GM23338 (cell line): ENCODE results near the gene POGZ. TPM values are rescaled to one million over a fixed set of nuclear protein-coding genes. Genes with fewer than 3 reads are reported as not detected.

Experiments
- ATAC-seq: fragments of 200-7000 bp; cut with Tn5 transposase; 3 replicates; pipeline ENCODE4 v1.9.1; 2020
- DNase-seq: peaks from one replicate; pipeline ENCODE4 v3.0.0-alpha.2; 2015; ENCODE audit warnings: low spot score
- H2AFZ ChIP-seq: fragments of 200-600 bp; sonication (generic); 2 replicates; pipeline ENCODE4 v1.8.0; 2016; ENCODE audit warnings: antibody characterized with exemption, mild to moderate bottlenecking, moderate library complexity
- H3F3A ChIP-seq: fragments of 200-600 bp; sonication (generic); replicated peaks from 2 replicates; pipeline ENCODE4 v1.8.0; 2017; ENCODE audit warnings: antibody characterized with exemption, mixed run types, low read depth
- H3K27ac ChIP-seq: fragments of 200-600 bp; sonication (generic); 2 replicates; pipeline ENCODE4 v1.6.1; 2016; ENCODE audit warnings: low read depth
- H3K27me3 ChIP-seq: fragments of 200-600 bp; sonication (generic); 2 replicates; pipeline ENCODE4 v1.8.0; 2016; ENCODE audit warnings: mild to moderate bottlenecking, mixed run types, moderate library complexity; ENCODE audit not compliant: insufficient read depth
- H3K36me3 ChIP-seq: fragments of 200-600 bp; sonication (generic); 2 replicates; pipeline ENCODE4 v1.8.0; 2016; ENCODE audit warnings: mild to moderate bottlenecking; ENCODE audit not compliant: insufficient read depth
- H3K4me1 ChIP-seq: fragments of 200-600 bp; sonication (generic); 2 replicates; pipeline ENCODE4 v1.8.0; 2016; ENCODE audit warnings: mild to moderate bottlenecking, moderate library complexity; ENCODE audit not compliant: insufficient read depth
- H3K4me2 ChIP-seq: fragments of 200-600 bp; sonication (generic); 2 replicates; pipeline ENCODE4 v1.7.1; 2017; ENCODE audit warnings: mixed run types
- H3K4me3 ChIP-seq: fragments of 200-600 bp; sonication (generic); 2 replicates; pipeline ENCODE4 v1.6.1; 2016; ENCODE audit warnings: mixed run types
- H3K79me2 ChIP-seq: fragments of 200-600 bp; sonication (generic); replicated peaks from 2 replicates; pipeline ENCODE4 v1.8.0; 2017; ENCODE audit warnings: mild to moderate bottlenecking; ENCODE audit not compliant: insufficient read depth
- H3K9me2 ChIP-seq: fragments of 200-600 bp; sonication (generic); 2 replicates; pipeline ENCODE4 v1.8.0; 2017; ENCODE audit not compliant: insufficient read depth
- H4K20me1 ChIP-seq: fragments of 200-600 bp; sonication (generic); replicated peaks from 2 replicates; pipeline ENCODE4 v1.8.0; 2017; ENCODE audit warnings: mild to moderate bottlenecking; ENCODE audit not compliant: insufficient read depth
- H3K27ac Mint-ChIP-seq: 2 replicates; pipeline ENCODE4 v1.8.0; 2020; ENCODE audit warnings: inconsistent platforms, mild to moderate bottlenecking, moderate library complexity, mixed read lengths
- H3K27me3 Mint-ChIP-seq: 3 replicates; pipeline ENCODE4 v1.8.0; 2022; ENCODE audit warnings: low read depth, mild to moderate bottlenecking, moderate library complexity, mixed read lengths, inconsistent platforms; ENCODE audit not compliant: insufficient read depth, poor library complexity
- H3K36me3 Mint-ChIP-seq: 3 replicates; pipeline ENCODE4 v1.8.0; 2021; ENCODE audit warnings: low read depth, mild to moderate bottlenecking, inconsistent platforms, moderate library complexity, mixed read lengths
- H3K4me1 Mint-ChIP-seq: 3 replicates; pipeline ENCODE4 v1.8.0; 2020; ENCODE audit warnings: mild to moderate bottlenecking, inconsistent platforms, mixed read lengths
- H3K4me3 Mint-ChIP-seq: 3 replicates; pipeline ENCODE4 v1.8.0; 2021; ENCODE audit warnings: moderate library complexity, mild to moderate bottlenecking, inconsistent platforms, mixed read lengths
- H3K9me3 Mint-ChIP-seq: 3 replicates; pipeline ENCODE4 v1.8.0; 2020; ENCODE audit warnings: moderate library complexity, mild to moderate bottlenecking, inconsistent platforms, mixed read lengths
- CREB1 ChIP-seq: fragments of 250-450 bp; sonication (Bioruptor Pico); IDR thresholded peaks from 2 replicates; pipeline ENCODE4 v1.5.0; 2020; ENCODE audit warnings: low read depth, mild to moderate bottlenecking, moderate library complexity
- ETS1 ChIP-seq: IDR thresholded peaks from 2 replicates; pipeline ENCODE4 v1.6.1; 2016; ENCODE audit warnings: antibody characterized with exemption
- EZH2 ChIP-seq: fragments of 200-600 bp; sonication (generic); IDR thresholded peaks from one replicate; pipeline ENCODE4 v1.8.0; 2017; ENCODE audit warnings: antibody characterized with exemption, mild to moderate bottlenecking, low read depth; ENCODE audit not compliant: unreplicated experiment
- EZH2phosphoT487 ChIP-seq: fragments of 200-600 bp; sonication (generic); IDR thresholded peaks from one replicate; pipeline ENCODE4 v1.8.1; 2018; ENCODE audit warnings: antibody characterized with exemption; ENCODE audit not compliant: unreplicated experiment
- JUNB ChIP-seq: IDR thresholded peaks from one replicate; pipeline ENCODE4 v1.6.1; 2016; ENCODE audit warnings: antibody characterized with exemption; ENCODE audit not compliant: unreplicated experiment
- NANOG ChIP-seq: IDR thresholded peaks from 2 replicates; pipeline ENCODE4 v1.6.1; 2016; ENCODE audit warnings: antibody characterized with exemption, borderline replicate concordance
- POLR2AphosphoS5 ChIP-seq: IDR thresholded peaks from 2 replicates; pipeline ENCODE4 v1.6.1; 2016; ENCODE audit warnings: antibody characterized with exemption, low read depth
- REST ChIP-seq: IDR thresholded peaks from one replicate; pipeline ENCODE4 v1.6.1; 2018; ENCODE audit warnings: antibody characterized with exemption; ENCODE audit not compliant: unreplicated experiment
- STAT1 ChIP-seq: IDR thresholded peaks from one replicate; pipeline ENCODE4 v1.6.1; 2016; ENCODE audit warnings: antibody characterized with exemption; ENCODE audit not compliant: unreplicated experiment
- ZNF114 ChIP-seq: fragments of 250-450 bp; sonication (Bioruptor Pico); IDR thresholded peaks from 2 replicates; pipeline ENCODE4 v1.5.0; 2020; ENCODE audit warnings: mild to moderate bottlenecking, moderate library complexity
- ZNF331 ChIP-seq: fragments of 250-450 bp; sonication (Bioruptor Pico); IDR thresholded peaks from 2 replicates; pipeline ENCODE4 v1.5.0; 2020; ENCODE audit warnings: low read depth, mild to moderate bottlenecking, moderate library complexity
- polyA plus RNA-seq: library from polyadenylated mRNA; unstranded; fragments of >200 nt; fragmentation: Nextera tagmentation; extraction: Ambion mirVana; gene quantifications from 2 replicates; pipeline ENCODE4 v1.2.1, GENCODE V29; 2016
- total RNA-seq: library from RNA; depleted of rRNA; stranded (reverse); fragments of >200 nt; shearing (Covaris generic); gene quantifications from 2 replicates; pipeline ENCODE4 v1.2.3, GENCODE V29; 2014
- TF ChIP-seq, protein P1 (sequence below), 2 experiments: fragments of 200-600 bp in 1 of 2; sonication (generic) in 1 of 2; conservative IDR thresholded peaks; 2 replicates each; pipeline versions ENCODE4 v1.5.1 to v1.6.1; 2016 to 2017; ENCODE audit warnings: antibody characterized with exemption in 2 of 2, low read depth in 2 of 2, mild to moderate bottlenecking in 2 of 2, moderate library complexity in 1 of 2
- TF ChIP-seq, protein P2 (sequence below): fragments of 250-450 bp; sonication (Bioruptor Pico); IDR thresholded peaks from 2 replicates; pipeline ENCODE4 v1.5.0; 2020; ENCODE audit warnings: mild to moderate bottlenecking, moderate library complexity

POGZ gene
- total and polyA plus RNA-seq, 2 experiments from 2014 or later: 47.0 to 72.5 TPM

- no peaks in the 10 kb centered on the region for H3K79me2 ChIP-seq
- no peak overlapping the region for H2AFZ ChIP-seq
- H3K36me3 ChIP-seq: peaks cover 28% of the 10 kb centered on the region
- no peak overlapping the region for H3K4me3 ChIP-seq
- no peak overlapping the region for H3K27ac ChIP-seq
- ATAC-seq (no peak), DNase-seq (no peak)
- H3K4me2 ChIP-seq: no peak overlapping the region
- peaks cover 15% of the 10 kb centered on the region for H4K20me1 ChIP-seq
- no peaks in the 10 kb centered on the region for H3K9me3 Mint-ChIP-seq
- no peak overlapping the region for H3K27ac Mint-ChIP-seq
- H3F3A ChIP-seq: no peaks in the 10 kb centered on the region; the same call in 1 of the 2 replicates
- H3K36me3 Mint-ChIP-seq: peaks cover 73% of the 10 kb centered on the region
- H3K9me2 ChIP-seq: no peaks in the 10 kb centered on the region
- H3K4me1 Mint-ChIP-seq: no peaks in the 10 kb centered on the region
- H3K27me3 Mint-ChIP-seq: peaks cover 5% of the 10 kb centered on the region
- no peaks in the 10 kb centered on the region for H3K4me1 ChIP-seq
- no peak overlapping the region for H3K4me3 Mint-ChIP-seq
- TF ChIP-seq STAT1 (no peak), NANOG (no peak), POLR2AphosphoS5 (no peak), EZH2phosphoT487 (no peak), EZH2 (no peak), CREB1 (no peak), ETS1 (no peak), ZNF114 (CRISPR knock-in tag) (no peak), REST (no peak), JUNB (no peak), ZNF331 (CRISPR knock-in tag) (no peak)
- TF ChIP-seq, protein P1, sequence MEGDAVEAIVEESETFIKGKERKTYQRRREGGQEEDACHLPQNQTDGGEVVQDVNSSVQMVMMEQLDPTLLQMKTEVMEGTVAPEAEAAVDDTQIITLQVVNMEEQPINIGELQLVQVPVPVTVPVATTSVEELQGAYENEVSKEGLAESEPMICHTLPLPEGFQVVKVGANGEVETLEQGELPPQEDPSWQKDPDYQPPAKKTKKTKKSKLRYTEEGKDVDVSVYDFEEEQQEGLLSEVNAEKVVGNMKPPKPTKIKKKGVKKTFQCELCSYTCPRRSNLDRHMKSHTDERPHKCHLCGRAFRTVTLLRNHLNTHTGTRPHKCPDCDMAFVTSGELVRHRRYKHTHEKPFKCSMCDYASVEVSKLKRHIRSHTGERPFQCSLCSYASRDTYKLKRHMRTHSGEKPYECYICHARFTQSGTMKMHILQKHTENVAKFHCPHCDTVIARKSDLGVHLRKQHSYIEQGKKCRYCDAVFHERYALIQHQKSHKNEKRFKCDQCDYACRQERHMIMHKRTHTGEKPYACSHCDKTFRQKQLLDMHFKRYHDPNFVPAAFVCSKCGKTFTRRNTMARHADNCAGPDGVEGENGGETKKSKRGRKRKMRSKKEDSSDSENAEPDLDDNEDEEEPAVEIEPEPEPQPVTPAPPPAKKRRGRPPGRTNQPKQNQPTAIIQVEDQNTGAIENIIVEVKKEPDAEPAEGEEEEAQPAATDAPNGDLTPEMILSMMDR (conservative IDR thresholded peaks at IDR 0.05; ENCODE audit: low read depth in 2 of 2): no peak
- TF ChIP-seq, protein P2, sequence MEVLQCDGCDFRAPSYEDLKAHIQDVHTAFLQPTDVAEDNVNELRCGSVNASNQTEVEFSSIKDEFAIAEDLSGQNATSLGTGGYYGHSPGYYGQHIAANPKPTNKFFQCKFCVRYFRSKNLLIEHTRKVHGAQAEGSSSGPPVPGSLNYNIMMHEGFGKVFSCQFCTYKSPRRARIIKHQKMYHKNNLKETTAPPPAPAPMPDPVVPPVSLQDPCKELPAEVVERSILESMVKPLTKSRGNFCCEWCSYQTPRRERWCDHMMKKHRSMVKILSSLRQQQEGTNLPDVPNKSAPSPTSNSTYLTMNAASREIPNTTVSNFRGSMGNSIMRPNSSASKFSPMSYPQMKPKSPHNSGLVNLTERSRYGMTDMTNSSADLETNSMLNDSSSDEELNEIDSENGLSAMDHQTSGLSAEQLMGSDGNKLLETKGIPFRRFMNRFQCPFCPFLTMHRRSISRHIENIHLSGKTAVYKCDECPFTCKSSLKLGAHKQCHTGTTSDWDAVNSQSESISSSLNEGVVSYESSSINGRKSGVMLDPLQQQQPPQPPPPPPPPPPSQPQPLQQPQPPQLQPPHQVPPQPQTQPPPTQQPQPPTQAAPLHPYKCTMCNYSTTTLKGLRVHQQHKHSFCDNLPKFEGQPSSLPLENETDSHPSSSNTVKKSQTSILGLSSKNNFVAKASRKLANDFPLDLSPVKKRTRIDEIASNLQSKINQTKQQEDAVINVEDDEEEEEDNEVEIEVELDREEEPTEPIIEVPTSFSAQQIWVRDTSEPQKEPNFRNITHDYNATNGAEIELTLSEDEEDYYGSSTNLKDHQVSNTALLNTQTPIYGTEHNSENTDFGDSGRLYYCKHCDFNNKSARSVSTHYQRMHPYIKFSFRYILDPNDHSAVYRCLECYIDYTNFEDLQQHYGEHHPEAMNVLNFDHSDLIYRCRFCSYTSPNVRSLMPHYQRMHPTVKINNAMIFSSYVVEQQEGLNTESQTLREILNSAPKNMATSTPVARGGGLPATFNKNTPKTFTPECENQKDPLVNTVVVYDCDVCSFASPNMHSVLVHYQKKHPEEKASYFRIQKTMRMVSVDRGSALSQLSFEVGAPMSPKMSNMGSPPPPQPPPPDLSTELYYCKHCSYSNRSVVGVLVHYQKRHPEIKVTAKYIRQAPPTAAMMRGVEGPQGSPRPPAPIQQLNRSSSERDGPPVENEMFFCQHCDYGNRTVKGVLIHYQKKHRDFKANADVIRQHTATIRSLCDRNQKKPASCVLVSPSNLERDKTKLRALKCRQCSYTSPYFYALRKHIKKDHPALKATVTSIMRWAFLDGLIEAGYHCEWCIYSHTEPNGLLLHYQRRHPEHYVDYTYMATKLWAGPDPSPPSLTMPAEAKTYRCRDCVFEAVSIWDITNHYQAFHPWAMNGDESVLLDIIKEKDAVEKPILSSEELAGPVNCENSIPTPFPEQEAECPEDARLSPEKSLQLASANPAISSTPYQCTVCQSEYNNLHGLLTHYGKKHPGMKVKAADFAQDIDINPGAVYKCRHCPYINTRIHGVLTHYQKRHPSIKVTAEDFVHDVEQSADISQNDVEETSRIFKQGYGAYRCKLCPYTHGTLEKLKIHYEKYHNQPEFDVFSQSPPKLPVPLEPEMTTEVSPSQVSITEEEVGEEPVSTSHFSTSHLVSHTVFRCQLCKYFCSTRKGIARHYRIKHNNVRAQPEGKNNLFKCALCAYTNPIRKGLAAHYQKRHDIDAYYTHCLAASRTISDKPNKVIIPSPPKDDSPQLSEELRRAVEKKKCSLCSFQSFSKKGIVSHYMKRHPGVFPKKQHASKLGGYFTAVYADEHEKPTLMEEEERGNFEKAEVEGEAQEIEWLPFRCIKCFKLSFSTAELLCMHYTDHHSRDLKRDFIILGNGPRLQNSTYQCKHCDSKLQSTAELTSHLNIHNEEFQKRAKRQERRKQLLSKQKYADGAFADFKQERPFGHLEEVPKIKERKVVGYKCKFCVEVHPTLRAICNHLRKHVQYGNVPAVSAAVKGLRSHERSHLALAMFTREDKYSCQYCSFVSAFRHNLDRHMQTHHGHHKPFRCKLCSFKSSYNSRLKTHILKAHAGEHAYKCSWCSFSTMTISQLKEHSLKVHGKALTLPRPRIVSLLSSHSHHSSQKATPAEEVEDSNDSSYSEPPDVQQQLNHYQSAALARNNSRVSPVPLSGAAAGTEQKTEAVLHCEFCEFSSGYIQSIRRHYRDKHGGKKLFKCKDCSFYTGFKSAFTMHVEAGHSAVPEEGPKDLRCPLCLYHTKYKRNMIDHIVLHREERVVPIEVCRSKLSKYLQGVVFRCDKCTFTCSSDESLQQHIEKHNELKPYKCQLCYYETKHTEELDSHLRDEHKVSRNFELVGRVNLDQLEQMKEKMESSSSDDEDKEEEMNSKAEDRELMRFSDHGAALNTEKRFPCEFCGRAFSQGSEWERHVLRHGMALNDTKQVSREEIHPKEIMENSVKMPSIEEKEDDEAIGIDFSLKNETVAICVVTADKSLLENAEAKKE (CRISPR knock-in tag): no peak
- H3K27me3 ChIP-seq: no peaks in the 10 kb centered on the region
Measured at GRCh38 chr1:151418081-151418480, 41.2 kb downstream of the POGZ start.
